ENCODE data around the gene NBPF4. TPM values are rescaled to one million over a fixed set of nuclear protein-coding genes. Genes with fewer than 3 reads are reported as not detected.

The NBPF4 gene
- total RNA-seq, 6 experiments from 2014 or later = not detected

- Mint-ChIP-seq H3K4me1 (ENCODE audit: low read depth) (peaks cover 42% of the 10 kb centered on the region), H3K27ac (peak within 1 kb of the TSS; percentile 87), H3K4me3 (peak within 1 kb of the TSS; percentile 96), H3K9me3 (peaks cover 4% of the 10 kb centered on the region; the same call in 1 of the 2 replicates), H3K27me3 (ENCODE audit: insufficient read depth) (peaks cover 1% of the 10 kb centered on the region; the same call in 1 of the 2 replicates), H3K36me3 (ENCODE audit: low read depth) (peaks cover 45% of the 10 kb centered on the region)
- no peak for TF ChIP-seq CTCF (IDR thresholded peaks at IDR 0.05)
- peak; percentile 61 for DNase-seq
Observed at GRCh38 chr1:108199781-108200686, 43.8 kb downstream of the NBPF4 start, which contains the start of gene SLC25A24. SLC25A24 (minus strand) TSS chr1:108200343; CDS start chr1:108200138, 205 bp downstream.

GRCh38 chr1:108199201-108199691 lies 44.6 kb downstream of the NBPF4 start:
- TF ChIP-seq CTCF (IDR thresholded peaks at IDR 0.05) = no peak
- H3K27ac Mint-ChIP-seq = peak overlapping the region; percentile 87
- H3K4me1 Mint-ChIP-seq (ENCODE audit: low read depth) = peaks cover 42% of the 10 kb centered on the region
- peak overlapping the region; percentile 96 for H3K4me3 Mint-ChIP-seq
- H3K27me3 Mint-ChIP-seq (ENCODE audit: insufficient read depth) = no peaks in the 10 kb centered on the region; the same call in 1 of the 2 replicates
- no peaks in the 10 kb centered on the region for H3K9me3 Mint-ChIP-seq
- peaks cover 53% of the 10 kb centered on the region for H3K36me3 Mint-ChIP-seq (ENCODE audit: low read depth)
- DNase-seq = peak; percentile 4

GRCh38 chr1:108194051-108194450 lies 49.8 kb downstream of the NBPF4 start:
- Mint-ChIP-seq H3K27ac (no peak overlapping the region), H3K36me3 (ENCODE audit: low read depth) (peaks cover 87% of the 10 kb centered on the region), H3K9me3 (no peaks in the 10 kb centered on the region), H3K4me1 (ENCODE audit: low read depth) (peaks cover 29% of the 10 kb centered on the region), H3K27me3 (ENCODE audit: insufficient read depth) (no peaks in the 10 kb centered on the region), H3K4me3 (no peak overlapping the region)
- no peak for DNase-seq
- no peak for TF ChIP-seq CTCF (IDR thresholded peaks at IDR 0.05)

GRCh38 chr1:108193333-108193732 lies 50.5 kb downstream of the NBPF4 start:
- Mint-ChIP-seq H3K27me3 (ENCODE audit: insufficient read depth) (no peaks in the 10 kb centered on the region), H3K27ac (no peak overlapping the region), H3K4me3 (no peak overlapping the region), H3K36me3 (ENCODE audit: low read depth) (peaks cover 87% of the 10 kb centered on the region), H3K9me3 (no peaks in the 10 kb centered on the region), H3K4me1 (ENCODE audit: low read depth) (peaks cover 22% of the 10 kb centered on the region)
- TF ChIP-seq CTCF (IDR thresholded peaks at IDR 0.05) = no peak
- no peak for DNase-seq

- DNase-seq = no peak
- Mint-ChIP-seq H3K9me3 (no peaks in the 10 kb centered on the region), H3K27ac (no peak overlapping the region), H3K4me1 (ENCODE audit: low read depth) (peaks cover 14% of the 10 kb centered on the region), H3K27me3 (ENCODE audit: insufficient read depth) (peaks cover 2% of the 10 kb centered on the region; the same call in 1 of the 2 replicates), H3K4me3 (no peak overlapping the region), H3K36me3 (ENCODE audit: low read depth) (peaks cover 87% of the 10 kb centered on the region)
- TF ChIP-seq CTCF (IDR thresholded peaks at IDR 0.05) = no peak
Observed at GRCh38 chr1:108192581-108192980, 51.3 kb downstream of the NBPF4 start.
